H9 (cell line): Measurements from ENCODE around the gene ISOC1. TPM values are rescaled to one million over a fixed set of nuclear protein-coding genes. Genes with fewer than 3 reads are reported as not detected.

ENCODE experiments used
- DNase-seq: peaks from one replicate; pipeline ENCODE4 v3.0.0-alpha.2; 2017
- H2AFZ ChIP-seq: one replicate; pipeline ENCODE4 v1.6.1; 2013; ENCODE audit warnings: mild to moderate bottlenecking, low read length, control low read depth, moderate library complexity
- H2AK5ac ChIP-seq: 2 replicates; pipeline ENCODE4 v1.6.1; 2013; ENCODE audit warnings: low read length, control low read depth, mixed read lengths; ENCODE audit not compliant: insufficient read length
- H2BK120ac ChIP-seq: one replicate; pipeline ENCODE4 v1.6.1; 2013; ENCODE audit warnings: low read depth, mild to moderate bottlenecking, low read length, control low read depth, inconsistent platforms; ENCODE audit not compliant: poor library complexity, severe bottlenecking
- H2BK12ac ChIP-seq: 2 replicates; pipeline ENCODE4 v1.6.1; 2013; ENCODE audit warnings: low read length, control low read depth, mixed read lengths, low read depth; ENCODE audit not compliant: insufficient read length
- H2BK15ac ChIP-seq: 2 replicates; pipeline ENCODE4 v1.6.1; 2013; ENCODE audit warnings: low read depth, low read length, control low read depth
- H2BK20ac ChIP-seq: one replicate; pipeline ENCODE4 v1.6.1; 2013; ENCODE audit warnings: low read depth, mild to moderate bottlenecking, low read length, control low read depth, inconsistent platforms; ENCODE audit not compliant: poor library complexity, severe bottlenecking
- H2BK5ac ChIP-seq: 2 replicates; pipeline ENCODE4 v1.6.1; 2013; ENCODE audit warnings: low read length, control low read depth, mixed read lengths; ENCODE audit not compliant: insufficient read length
- H3K14ac ChIP-seq: 2 replicates; pipeline ENCODE4 v1.6.1; 2013; ENCODE audit warnings: low read length, control low read depth; ENCODE audit not compliant: insufficient read depth
- H3K18ac ChIP-seq: 2 replicates; pipeline ENCODE4 v1.6.1; 2013; ENCODE audit warnings: low read depth, mild to moderate bottlenecking, mixed read lengths, low read length, control low read depth; ENCODE audit not compliant: insufficient read length
- H3K23ac ChIP-seq: 2 replicates; pipeline ENCODE4 v1.6.1; 2013; ENCODE audit warnings: low read length, control low read depth, mixed read lengths, low read depth; ENCODE audit not compliant: insufficient read length
- H3K23me2 ChIP-seq: 2 replicates; pipeline ENCODE4 v1.6.1; 2013; ENCODE audit warnings: low read depth, mild to moderate bottlenecking, mixed read lengths, low read length, control low read depth; ENCODE audit not compliant: insufficient read length, poor library complexity, severe bottlenecking
- H3K27ac ChIP-seq: 2 replicates; pipeline ENCODE4 v1.5.1; 2013; ENCODE audit warnings: low read length, control low read depth, mixed read lengths, low read depth; ENCODE audit not compliant: insufficient read length
- H3K27me3 ChIP-seq: 2 replicates; pipeline ENCODE4 v1.6.1; 2013; ENCODE audit warnings: low read length, control low read depth, inconsistent platforms; ENCODE audit not compliant: insufficient read depth
- H3K4ac ChIP-seq: 2 replicates; pipeline ENCODE4 v1.6.1; 2013; ENCODE audit warnings: low read depth, mild to moderate bottlenecking, control low read depth, inconsistent platforms, low read length, moderate library complexity
- H3K4me1 ChIP-seq: 2 replicates; pipeline ENCODE4 v1.6.1; 2013; ENCODE audit warnings: low read length, control low read depth, inconsistent platforms; ENCODE audit not compliant: insufficient read depth
- H3K4me2 ChIP-seq: 2 replicates; pipeline ENCODE4 v1.6.1; 2013; ENCODE audit warnings: low read length, control low read depth, mixed read lengths; ENCODE audit not compliant: insufficient read length, insufficient read depth
- H3K56ac ChIP-seq: 2 replicates; pipeline ENCODE4 v1.6.1; 2013; ENCODE audit warnings: low read depth, mild to moderate bottlenecking, mixed read lengths, low read length, control low read depth; ENCODE audit not compliant: insufficient read length
- H3K79me1 ChIP-seq: 2 replicates; pipeline ENCODE4 v1.6.1; 2013; ENCODE audit warnings: low read depth, mild to moderate bottlenecking, moderate library complexity, low read length, control low read depth, inconsistent platforms; ENCODE audit not compliant: insufficient read depth, poor library complexity, severe bottlenecking
- H3K79me2 ChIP-seq: 2 replicates; pipeline ENCODE4 v1.6.1; 2013; ENCODE audit warnings: low read length, control low read depth, inconsistent platforms; ENCODE audit not compliant: insufficient read depth
- H3K9ac ChIP-seq: 2 replicates; pipeline ENCODE4 v1.6.1; 2013; ENCODE audit warnings: low read length, control low read depth, mixed read lengths; ENCODE audit not compliant: insufficient read length; ENCODE audit errors: extremely low read depth
- H3K9me3 ChIP-seq: one replicate; pipeline ENCODE4 v1.6.1; 2013; ENCODE audit warnings: low read depth, low read length, inconsistent platforms; ENCODE audit not compliant: control insufficient read depth
- H3T11ph ChIP-seq: one replicate; pipeline ENCODE4 v1.6.1; 2013; ENCODE audit warnings: mild to moderate bottlenecking, low read length, control low read depth, inconsistent platforms
- H4K20me1 ChIP-seq: one replicate; pipeline ENCODE4 v1.6.1; 2013; ENCODE audit not compliant: control insufficient read depth, insufficient read length, insufficient read depth
- H4K5ac ChIP-seq: 2 replicates; pipeline ENCODE4 v1.6.1; 2013; ENCODE audit warnings: low read depth, mild to moderate bottlenecking, mixed read lengths, low read length, control low read depth; ENCODE audit not compliant: insufficient read length
- H4K8ac ChIP-seq: replicated peaks from 2 replicates; pipeline ENCODE4 v1.6.1; 2013; ENCODE audit warnings: low read length, control low read depth, mixed read lengths, low read depth; ENCODE audit not compliant: insufficient read length
- H4K91ac ChIP-seq: 2 replicates; pipeline ENCODE4 v1.6.1; 2013; ENCODE audit warnings: low read depth, mild to moderate bottlenecking, moderate library complexity, mixed read lengths, low read length, control low read depth; ENCODE audit not compliant: insufficient read length
- H3K27ac Mint-ChIP-seq, 3 experiments: 2 replicates in 2 of 3; 3 replicates in 1 of 3; pipeline ENCODE4 v1.8.0; 2020 to 2021; ENCODE audit warnings: mixed read lengths in 3 of 3, mild to moderate bottlenecking in 1 of 3, moderate library complexity in 1 of 3
- H3K27me3 Mint-ChIP-seq: 2 replicates; pipeline ENCODE4 v1.8.0; 2021; ENCODE audit warnings: low read depth, mild to moderate bottlenecking, moderate library complexity, mixed read lengths
- H3K36me3 Mint-ChIP-seq, 3 experiments: 2 replicates in 2 of 3; 3 replicates in 1 of 3; pipeline ENCODE4 v1.8.0; 2020 to 2021; ENCODE audit warnings: low read depth in 3 of 3, mixed read lengths in 3 of 3; ENCODE audit not compliant: insufficient read depth in 1 of 3
- H3K4me1 Mint-ChIP-seq, 2 experiments: 2 replicates each; pipeline ENCODE4 v1.8.0; 2020; ENCODE audit warnings: mixed read lengths in 2 of 2
- H3K4me3 Mint-ChIP-seq, 2 experiments: 2 replicates in 1 of 2; 3 replicates in 1 of 2; pipeline ENCODE4 v1.8.0; 2020 to 2021; ENCODE audit warnings: mild to moderate bottlenecking in 2 of 2, mixed read lengths in 2 of 2, moderate library complexity in 1 of 2
- H3K9me3 Mint-ChIP-seq, 2 experiments: 2 replicates in 1 of 2; 3 replicates in 1 of 2; pipeline ENCODE4 v1.8.0; 2020; ENCODE audit warnings: mild to moderate bottlenecking in 2 of 2, mixed read lengths in 2 of 2, moderate library complexity in 1 of 2
- WGBS: extraction: QIAGEN DNeasy Blood & Tissue Kit; methylation state at CpG from one replicate; pipeline ENCODE4 v1.1.7; 2013; ENCODE audit warnings: missing lambda C conversion rate, low lambda C conversion rate, mixed read lengths; ENCODE audit not compliant: insufficient read length; ENCODE audit errors: extremely low coverage; 5-methylcytosine and 5-hydroxymethylcytosine counted together
- total RNA-seq: library from RNA; stranded (reverse); gene quantifications from 2 replicates; pipeline ENCODE4 v1.2.1, GENCODE V29; 2021
- TF ChIP-seq, protein P1 (sequence below): fragments of 200-600 bp; sonication (generic); conservative IDR thresholded peaks from 3 replicates; pipeline ENCODE4 v1.8.0; 2021; ENCODE audit warnings: antibody characterized with exemption, mild to moderate bottlenecking

Gene ISOC1
- total RNA-seq, 1 experiment from 2014 or later = 23.0 TPM

GRCh38 chr5:129112295-129112694 is 17.7 kb downstream of the ISOC1 start:
- no peaks in the 10 kb centered on the region for H3K9me3 Mint-ChIP-seq
- H3K4me3 Mint-ChIP-seq = no peak overlapping the region
- H3K79me2 ChIP-seq = no peaks in the 10 kb centered on the region
- H2BK5ac ChIP-seq = no peak overlapping the region
- TF ChIP-seq, protein P1, sequence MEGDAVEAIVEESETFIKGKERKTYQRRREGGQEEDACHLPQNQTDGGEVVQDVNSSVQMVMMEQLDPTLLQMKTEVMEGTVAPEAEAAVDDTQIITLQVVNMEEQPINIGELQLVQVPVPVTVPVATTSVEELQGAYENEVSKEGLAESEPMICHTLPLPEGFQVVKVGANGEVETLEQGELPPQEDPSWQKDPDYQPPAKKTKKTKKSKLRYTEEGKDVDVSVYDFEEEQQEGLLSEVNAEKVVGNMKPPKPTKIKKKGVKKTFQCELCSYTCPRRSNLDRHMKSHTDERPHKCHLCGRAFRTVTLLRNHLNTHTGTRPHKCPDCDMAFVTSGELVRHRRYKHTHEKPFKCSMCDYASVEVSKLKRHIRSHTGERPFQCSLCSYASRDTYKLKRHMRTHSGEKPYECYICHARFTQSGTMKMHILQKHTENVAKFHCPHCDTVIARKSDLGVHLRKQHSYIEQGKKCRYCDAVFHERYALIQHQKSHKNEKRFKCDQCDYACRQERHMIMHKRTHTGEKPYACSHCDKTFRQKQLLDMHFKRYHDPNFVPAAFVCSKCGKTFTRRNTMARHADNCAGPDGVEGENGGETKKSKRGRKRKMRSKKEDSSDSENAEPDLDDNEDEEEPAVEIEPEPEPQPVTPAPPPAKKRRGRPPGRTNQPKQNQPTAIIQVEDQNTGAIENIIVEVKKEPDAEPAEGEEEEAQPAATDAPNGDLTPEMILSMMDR = no peak
- H3K56ac ChIP-seq = no peak overlapping the region
- no peak overlapping the region for H4K91ac ChIP-seq
- H2BK12ac ChIP-seq = no peak overlapping the region
- H3K9me3 ChIP-seq = no peaks in the 10 kb centered on the region
- H4K5ac ChIP-seq = no peak overlapping the region
- no peak overlapping the region for H2BK120ac ChIP-seq
- peaks cover 3% of the 10 kb centered on the region; the same call in 1 of the 2 replicates for H3K4me1 ChIP-seq
- no peak overlapping the region for H3K4ac ChIP-seq
- no peak for DNase-seq
- H2AK5ac ChIP-seq = no peak overlapping the region
- H3K27me3 Mint-ChIP-seq = no peaks in the 10 kb centered on the region
- no peak overlapping the region for H3K18ac ChIP-seq
- H3K27me3 ChIP-seq = no peaks in the 10 kb centered on the region
- H3K4me1 Mint-ChIP-seq = peaks cover 7 to 20% of the 10 kb centered on the region in 2 experiments
- no peak overlapping the region for H3T11ph ChIP-seq
- no peak overlapping the region for H3K23ac ChIP-seq
- H4K20me1 ChIP-seq = no peaks in the 10 kb centered on the region
- H3K27ac ChIP-seq = no peak overlapping the region
- peaks cover 0 to 7% (median 3%) of the 10 kb centered on the region in 3 experiments; a peak in 2 of 7 replicates for H3K36me3 Mint-ChIP-seq
- H3K14ac ChIP-seq = no peak overlapping the region
- H3K79me1 ChIP-seq = no peaks in the 10 kb centered on the region
- no peak overlapping the region for H2BK15ac ChIP-seq
- H3K27ac Mint-ChIP-seq = no peak overlapping the region
- H3K4me2 ChIP-seq = no peak overlapping the region
- H3K9ac ChIP-seq = no peak overlapping the region
- no peak overlapping the region for H2BK20ac ChIP-seq
- H2AFZ ChIP-seq = no peak overlapping the region
- whole genome bisulfite sequencing = no CpG with 5 or more reads among the region's 3 CpGs
- H4K8ac ChIP-seq = no peak overlapping the region
- H3K23me2 ChIP-seq = no peaks in the 10 kb centered on the region
